Stimulated activated CD4-positive, alpha-beta T cell treated with anti-CD3 and anti-CD28 coated beads, Interleukin-4, amount 100 ng/mL, for 4 hours (primary cell): Measurements from ENCODE around the gene DCAF7.

Experiments
- DNase-seq, 2 experiments: peaks; one replicate each; pipeline ENCODE4 v3.0.0-alpha.2; 2020

DCAF7 gene

GRCh38 chr17:63549946-63550816, at the start of gene DCAF7:
Gene DCAF7 (plus strand): TSS chr17:63550477. CDS start chr17:63550678, 201 bp downstream.
- peak; percentile 98 to 100 for DNase-seq

DNA sequence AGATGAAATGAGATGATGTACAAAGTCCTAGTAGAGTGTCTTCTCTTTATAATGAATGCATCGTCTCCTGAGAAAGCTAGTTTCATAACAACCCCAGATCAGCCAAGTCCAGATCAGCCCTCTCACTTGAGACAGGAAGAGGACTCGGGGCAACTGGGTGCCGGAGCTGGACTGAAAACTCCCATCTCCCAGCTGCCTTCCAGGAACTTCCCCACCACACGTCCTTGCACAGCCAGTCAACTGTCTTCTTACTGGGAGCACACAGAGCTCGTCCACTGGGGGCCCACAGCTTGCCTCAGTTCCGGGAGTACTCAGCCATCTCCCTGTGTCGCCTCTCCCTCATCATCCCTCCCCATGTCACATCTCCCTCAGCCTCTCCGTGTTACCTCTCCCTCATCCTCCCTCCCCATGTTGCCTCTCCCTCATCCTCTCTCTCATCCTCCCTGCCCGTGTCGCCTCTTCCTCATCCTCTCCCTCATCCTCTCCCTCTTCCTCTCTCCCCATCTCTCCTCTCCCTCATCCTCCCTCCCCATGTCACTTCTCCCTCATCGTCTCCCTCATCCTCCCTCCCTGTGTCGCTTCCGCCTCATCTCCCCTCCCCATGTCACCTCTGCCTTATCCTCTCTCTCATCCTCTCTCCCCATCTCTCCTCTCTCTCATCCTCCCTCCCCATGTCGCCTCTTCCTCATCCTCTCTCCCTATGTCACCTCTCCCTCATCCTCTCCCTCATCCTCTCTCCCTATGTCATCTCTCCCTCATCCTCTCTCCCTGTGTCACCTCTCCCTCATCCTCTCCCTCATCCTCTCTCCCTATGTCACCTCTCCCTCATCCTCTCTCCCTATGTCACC, 49.5 kb upstream of the DCAF7 start:
- DNase-seq, result no peak

GRCh38 chr17:63503341-63503705, 47.0 kb upstream of the DCAF7 start:
- DNase-seq, result no peak

DNA sequence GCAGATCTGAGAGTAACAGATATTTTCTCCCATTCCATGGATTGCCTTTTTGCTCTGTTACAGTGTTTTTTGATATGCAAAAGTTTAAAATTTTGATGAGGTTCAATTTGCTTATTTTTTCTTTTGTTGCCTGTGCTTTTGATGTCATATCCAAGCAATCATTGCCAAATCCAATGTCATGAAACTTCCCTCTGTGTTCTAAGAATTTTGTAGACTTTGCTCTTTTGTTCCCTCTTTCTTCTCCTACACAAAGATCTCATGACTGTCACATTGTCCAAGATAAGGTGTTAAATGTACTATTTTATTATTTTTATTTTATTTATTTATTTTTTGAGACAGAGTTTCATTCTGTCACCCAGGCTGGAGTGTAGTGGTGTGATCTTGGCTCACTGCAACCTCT, 46.0 kb upstream of the DCAF7 start:
- DNase-seq, result no peak

DNA sequence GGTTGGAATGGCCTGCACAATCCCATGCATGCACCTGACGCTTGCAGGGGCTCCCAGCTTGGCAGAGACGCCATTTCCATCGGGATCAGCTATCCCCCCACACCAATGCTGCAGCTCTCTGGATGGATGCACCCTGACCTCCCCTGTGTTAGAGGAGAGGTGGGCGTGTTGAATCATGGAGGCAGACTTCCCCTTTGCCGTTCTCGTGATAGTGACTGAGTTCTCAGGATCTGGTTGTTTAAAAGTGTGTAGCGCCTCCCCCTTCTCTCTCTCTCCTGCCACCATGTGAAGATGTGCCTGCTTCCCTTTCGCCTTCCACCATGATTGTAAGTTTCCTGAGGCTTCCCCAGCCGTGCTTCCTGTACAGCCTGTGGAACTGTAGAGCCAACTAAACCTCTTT, 44.9 kb upstream of the DCAF7 start:
- no peak for DNase-seq

- no peak for DNase-seq
These were observed 43.6 kb upstream of the DCAF7 start for GRCh38 chr17:63506627-63507026.

GRCh38 chr17:63511331-63511730, 38.9 kb upstream of the DCAF7 start:
- DNase-seq, result no peak

GRCh38 chr17:63512388-63512787, 37.9 kb upstream of the DCAF7 start:
- no peak for DNase-seq

GRCh38 chr17:63512896-63513644, 37.2 kb upstream of the DCAF7 start:
- no peak for DNase-seq

DNA sequence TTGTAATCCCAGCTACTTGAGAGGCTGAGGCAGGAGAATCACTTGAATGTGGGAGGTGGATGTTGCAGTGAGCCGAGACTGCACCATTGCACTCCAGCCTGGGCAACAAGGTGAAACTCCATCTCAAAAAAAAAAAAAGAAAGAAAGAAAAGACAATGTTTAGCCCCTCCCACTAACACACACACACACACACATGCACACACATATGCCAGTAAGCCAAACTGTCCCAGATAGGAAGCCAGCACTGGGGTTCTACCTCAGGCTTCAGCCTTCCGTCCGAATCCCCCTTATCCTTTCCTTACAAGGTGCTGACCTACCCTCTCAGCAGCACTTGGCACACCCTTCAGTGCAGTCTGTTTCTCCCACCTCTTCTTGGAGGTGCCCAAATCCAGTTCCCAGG, 35.8 kb upstream of the DCAF7 start:
- no peak for DNase-seq

DNA sequence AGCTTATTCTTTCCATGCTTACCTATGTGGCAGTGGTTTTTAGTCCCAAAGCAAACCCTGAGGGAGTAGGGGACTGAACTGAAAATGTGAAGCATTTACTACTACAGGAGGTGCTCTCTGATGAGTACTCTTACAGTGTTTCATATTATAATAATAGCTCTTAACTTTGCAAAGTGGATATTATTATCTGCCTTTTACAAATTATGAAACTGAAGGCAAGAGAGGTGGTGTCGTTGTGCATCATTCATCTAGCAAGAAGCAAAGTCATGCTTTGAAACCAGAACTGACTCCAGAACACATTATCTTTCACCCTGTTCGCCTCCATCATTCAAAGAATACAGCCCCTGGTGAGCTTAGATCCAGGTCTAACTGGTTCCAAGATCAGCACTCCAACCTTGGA, 35.3 kb upstream of the DCAF7 start:
- no peak for DNase-seq

DNA sequence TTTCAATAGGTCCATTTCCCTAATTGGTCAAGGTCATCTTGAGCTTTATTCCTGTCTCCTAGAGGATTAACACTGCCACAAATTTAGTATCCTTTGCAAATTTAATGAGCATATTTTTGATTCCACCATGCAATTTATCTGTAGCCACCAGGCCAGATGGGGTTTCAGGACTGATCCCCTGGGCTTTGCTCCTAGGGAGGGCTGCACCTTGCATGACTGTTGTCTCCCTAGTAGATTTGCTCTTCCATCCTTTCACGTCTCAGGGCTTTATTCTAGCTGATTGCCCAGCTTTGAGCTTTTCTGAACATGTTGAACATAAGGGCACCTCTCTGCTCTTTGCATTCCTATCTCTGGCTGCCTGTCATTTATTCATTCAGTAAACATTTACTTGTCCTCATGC, 34.9 kb upstream of the DCAF7 start:
- DNase-seq, result no peak

- DNase-seq, result no peak
These were observed 33.1 kb upstream of the DCAF7 start for GRCh38 chr17:63516910-63517824.

- no peak for DNase-seq
These were observed 32.3 kb upstream of the DCAF7 start for GRCh38 chr17:63517825-63518534.

- no peak for DNase-seq
These were observed 31.0 kb upstream of the DCAF7 start for GRCh38 chr17:63519116-63519881.

- DNase-seq, result no peak
These were observed 30.1 kb upstream of the DCAF7 start for GRCh38 chr17:63519972-63520882.

DNA sequence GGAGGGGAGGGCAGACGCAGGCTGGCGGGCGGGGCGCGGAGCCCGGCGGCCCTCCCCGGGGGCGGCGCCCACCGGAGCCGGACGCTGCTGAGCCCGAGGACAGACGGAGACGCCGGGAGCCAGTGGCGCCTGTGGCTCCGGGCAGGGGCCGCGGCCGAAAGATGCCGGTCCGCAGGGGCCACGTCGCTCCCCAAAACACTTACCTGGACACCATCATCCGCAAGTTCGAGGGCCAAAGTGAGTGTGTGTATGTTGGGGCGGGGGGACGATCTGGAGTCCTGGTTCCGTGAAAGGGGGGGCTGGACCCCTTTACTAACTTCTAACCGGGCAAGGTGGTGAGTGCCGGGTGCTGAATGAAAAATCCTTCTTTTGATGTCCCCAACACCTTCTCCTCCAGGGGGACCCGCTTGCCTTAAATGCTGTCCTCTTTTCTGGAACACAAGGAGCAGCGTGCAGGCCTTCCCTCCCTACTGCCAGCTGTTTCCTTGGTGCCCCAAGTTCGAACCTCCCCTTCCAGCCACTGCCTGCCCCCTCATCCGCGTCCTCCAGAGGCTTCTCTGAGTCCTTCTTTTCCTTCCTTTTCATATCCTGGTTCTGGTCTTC, 26.9 kb upstream of the DCAF7 start, which contains the start of gene KCNH6:
Gene KCNH6 (plus strand): TSS at position 106 of the 603 bp plus-strand sequence. CDS start 56 bp downstream, at position 162.
- no peak for DNase-seq

DNA sequence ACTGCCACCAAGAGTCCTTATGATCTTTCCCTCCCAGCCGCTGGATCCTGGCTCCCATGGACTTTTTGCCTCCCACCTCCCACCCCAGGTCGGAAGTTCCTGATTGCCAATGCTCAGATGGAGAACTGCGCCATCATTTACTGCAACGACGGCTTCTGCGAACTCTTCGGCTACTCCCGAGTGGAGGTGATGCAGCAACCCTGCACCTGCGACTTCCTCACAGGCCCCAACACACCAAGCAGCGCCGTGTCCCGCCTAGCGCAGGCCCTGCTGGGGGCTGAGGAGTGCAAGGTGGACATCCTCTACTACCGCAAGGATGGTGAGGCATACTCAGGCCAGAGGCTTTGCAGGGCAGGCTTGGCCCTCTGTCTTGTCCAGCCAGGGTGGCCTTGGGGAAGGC, 26.2 kb upstream of the DCAF7 start:
- DNase-seq, result no peak
